ENCODE measurements around the gene RAPGEF6.

Gene RAPGEF6

GRCh38 chr5:131635684-131636572, 899 bp upstream of the RAPGEF6 start:
- peak; percentile 38 for DNase-seq (ENCODE audit: low read depth)
- no peak for TF ChIP-seq CTCF (conservative IDR thresholded peaks at IDR 0.05; ENCODE audit: control insufficient read depth, insufficient read depth, low read depth, low read length)
- peak overlapping the region; percentile 76 for H3K4me3 ChIP-seq (ENCODE audit: control insufficient read depth, low read depth, low read length)

- peak; percentile 50 for DNase-seq (ENCODE audit: low read depth)
- peak overlapping the region; percentile 94 for H3K4me3 ChIP-seq (ENCODE audit: control insufficient read depth, low read depth, low read length)
- peak; percentile 1 for TF ChIP-seq CTCF (conservative IDR thresholded peaks at IDR 0.05; ENCODE audit: control insufficient read depth, insufficient read depth, low read depth, low read length)
These were observed 398 bp downstream of the RAPGEF6 start for GRCh38 chr5:131634666-131634995.

- H3K4me3 ChIP-seq (ENCODE audit: control insufficient read depth, low read depth, low read length): peak overlapping the region; percentile 94
- no peak for DNase-seq (ENCODE audit: low read depth)
- no peak for TF ChIP-seq CTCF (conservative IDR thresholded peaks at IDR 0.05; ENCODE audit: control insufficient read depth, insufficient read depth, low read depth, low read length)
These were observed 791 bp downstream of the RAPGEF6 start for GRCh38 chr5:131634238-131634637.

GRCh38 chr5:131633830-131634229, 1.2 kb downstream of the RAPGEF6 start:
- DNase-seq (ENCODE audit: low read depth): no peak
- H3K4me3 ChIP-seq (ENCODE audit: control insufficient read depth, low read depth, low read length): peak overlapping the region; percentile 94
- TF ChIP-seq CTCF (conservative IDR thresholded peaks at IDR 0.05; ENCODE audit: control insufficient read depth, insufficient read depth, low read depth, low read length): no peak

GRCh38 chr5:131630963-131631350, 4.1 kb downstream of the RAPGEF6 start:
- no peak overlapping the region for H3K4me3 ChIP-seq (ENCODE audit: control insufficient read depth, low read depth, low read length)
- TF ChIP-seq CTCF (conservative IDR thresholded peaks at IDR 0.05; ENCODE audit: control insufficient read depth, insufficient read depth, low read depth, low read length): no peak
- peak; percentile 44 for DNase-seq (ENCODE audit: low read depth)

- peak; percentile 57 for DNase-seq (ENCODE audit: low read depth)
- H3K4me3 ChIP-seq (ENCODE audit: control insufficient read depth, low read depth, low read length): no peak overlapping the region
- TF ChIP-seq CTCF (conservative IDR thresholded peaks at IDR 0.05; ENCODE audit: control insufficient read depth, insufficient read depth, low read depth, low read length): no peak
These were observed 4.6 kb downstream of the RAPGEF6 start for GRCh38 chr5:131630208-131630962.

Measured in fibroblast of mammary gland (primary cell).